Epithelial cell of proximal tubule (primary cell): ENCODE data around the gene CTNND2. TPM values are rescaled to one million over a fixed set of nuclear protein-coding genes. Genes with fewer than 3 reads are reported as not detected.

Experiments
- DNase-seq: peaks from one replicate; pipeline ENCODE4 v3.0.0-alpha.2; 2011; ENCODE audit warnings: low read depth
- H3K4me3 ChIP-seq: 2 replicates; pipeline ENCODE4 v1.5.1; 2011; ENCODE audit warnings: low read depth, mild to moderate bottlenecking, low read length
- total RNA-seq: library from RNA; depleted of rRNA; stranded (reverse); fragments of >200 nt; gene quantifications from 2 replicates; pipeline ENCODE4 v1.2.3, GENCODE V29; 2015
- TF ChIP-seq, protein P1 (sequence below): conservative IDR thresholded peaks from 2 replicates; pipeline ENCODE4 v1.5.1; 2012; ENCODE audit warnings: low read depth, mild to moderate bottlenecking, low read length

CTNND2 gene
- total RNA-seq, 1 donor from 2014 or later: 0.12 TPM

DNA sequence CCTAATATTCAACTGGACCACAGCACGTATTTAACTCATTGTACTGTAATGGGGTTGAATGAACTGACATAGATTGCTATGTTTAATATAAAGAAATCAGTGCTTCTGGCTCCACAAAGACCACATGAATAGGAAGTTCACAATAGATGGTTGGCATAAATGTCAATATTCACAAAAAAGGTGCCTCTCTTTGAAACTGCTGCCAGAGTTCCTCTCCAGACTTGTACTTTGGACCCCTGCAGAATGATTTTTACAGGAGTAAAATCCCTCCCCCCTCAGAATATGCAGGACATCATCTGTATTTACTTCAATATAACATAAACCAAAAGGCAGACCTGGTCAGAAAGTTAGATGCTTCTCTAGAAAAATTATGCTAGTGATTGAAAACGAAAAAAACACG lies 634.7 kb downstream of the CTNND2 start:
- H3K4me3 ChIP-seq: no peak overlapping the region
- TF ChIP-seq, protein P1, sequence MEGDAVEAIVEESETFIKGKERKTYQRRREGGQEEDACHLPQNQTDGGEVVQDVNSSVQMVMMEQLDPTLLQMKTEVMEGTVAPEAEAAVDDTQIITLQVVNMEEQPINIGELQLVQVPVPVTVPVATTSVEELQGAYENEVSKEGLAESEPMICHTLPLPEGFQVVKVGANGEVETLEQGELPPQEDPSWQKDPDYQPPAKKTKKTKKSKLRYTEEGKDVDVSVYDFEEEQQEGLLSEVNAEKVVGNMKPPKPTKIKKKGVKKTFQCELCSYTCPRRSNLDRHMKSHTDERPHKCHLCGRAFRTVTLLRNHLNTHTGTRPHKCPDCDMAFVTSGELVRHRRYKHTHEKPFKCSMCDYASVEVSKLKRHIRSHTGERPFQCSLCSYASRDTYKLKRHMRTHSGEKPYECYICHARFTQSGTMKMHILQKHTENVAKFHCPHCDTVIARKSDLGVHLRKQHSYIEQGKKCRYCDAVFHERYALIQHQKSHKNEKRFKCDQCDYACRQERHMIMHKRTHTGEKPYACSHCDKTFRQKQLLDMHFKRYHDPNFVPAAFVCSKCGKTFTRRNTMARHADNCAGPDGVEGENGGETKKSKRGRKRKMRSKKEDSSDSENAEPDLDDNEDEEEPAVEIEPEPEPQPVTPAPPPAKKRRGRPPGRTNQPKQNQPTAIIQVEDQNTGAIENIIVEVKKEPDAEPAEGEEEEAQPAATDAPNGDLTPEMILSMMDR: no peak
- DNase-seq: no peak

GRCh38 chr5:11268891-11269290 lies 635.4 kb downstream of the CTNND2 start:
- no peak for DNase-seq
- TF ChIP-seq, protein P1: no peak
- H3K4me3 ChIP-seq: no peak overlapping the region

DNA sequence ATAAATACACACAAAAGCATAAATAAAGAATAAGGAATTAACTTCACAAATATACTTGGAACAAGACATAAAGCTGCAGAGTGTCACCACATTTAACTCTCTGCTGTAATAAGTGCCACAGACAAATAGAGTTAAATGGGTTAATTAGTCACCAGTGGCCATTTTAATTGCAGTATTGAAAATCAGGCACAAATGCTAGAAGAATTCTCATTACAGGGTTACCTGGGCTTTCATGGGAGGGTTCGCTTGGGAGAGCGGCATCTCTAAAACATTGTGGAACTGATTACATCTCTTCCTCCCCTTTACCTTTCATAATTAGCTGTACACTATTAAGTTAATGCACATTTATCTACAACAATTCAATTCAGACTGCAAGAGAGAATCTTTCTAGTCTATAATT lies 637.9 kb downstream of the CTNND2 start:
- no peak overlapping the region for H3K4me3 ChIP-seq
- no peak for DNase-seq
- TF ChIP-seq, protein P1: no peak

GRCh38 chr5:11261241-11261640 lies 643.0 kb downstream of the CTNND2 start:
- no peak overlapping the region for H3K4me3 ChIP-seq
- no peak for DNase-seq
- TF ChIP-seq, protein P1: no peak

DNA sequence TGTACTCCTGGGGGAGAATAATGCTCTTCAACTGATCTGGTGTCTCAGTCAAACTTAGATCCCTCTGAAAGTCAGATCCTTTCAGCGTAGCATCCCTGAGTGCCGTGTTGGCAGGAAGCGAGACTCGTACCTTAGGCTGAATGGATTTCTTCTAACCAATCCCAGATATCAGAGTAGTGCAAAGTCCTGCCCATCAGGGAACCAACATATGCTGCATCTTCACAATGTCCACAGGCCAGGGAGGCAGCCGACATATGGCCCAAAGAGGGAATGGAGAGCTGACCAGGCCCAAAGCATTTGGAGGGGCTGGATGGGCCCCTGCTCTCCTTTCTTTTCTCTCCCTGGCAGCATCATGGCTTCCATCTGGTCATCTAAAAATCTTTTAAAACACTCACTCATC lies 646.2 kb downstream of the CTNND2 start:
- no peak overlapping the region for H3K4me3 ChIP-seq
- TF ChIP-seq, protein P1: no peak
- DNase-seq: no peak

DNA sequence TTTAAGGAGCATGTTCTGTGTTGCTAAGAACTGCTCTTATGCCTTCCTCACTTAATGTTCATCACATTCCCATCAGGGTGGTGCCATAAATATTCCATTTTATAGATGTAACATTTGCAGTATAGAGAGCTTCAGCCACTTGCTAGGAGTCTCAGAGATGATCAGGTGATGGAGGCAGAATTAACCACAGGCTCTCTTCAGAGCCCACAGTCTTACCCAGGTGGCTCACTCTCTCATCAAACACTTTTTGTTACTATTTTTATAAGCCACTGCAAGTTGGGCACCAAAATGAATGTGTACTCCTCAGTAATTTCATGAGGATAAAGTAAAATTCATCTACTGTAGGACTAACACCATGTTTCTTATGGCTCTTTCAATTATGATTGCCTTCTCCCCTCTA lies 651.7 kb downstream of the CTNND2 start:
- DNase-seq: no peak
- no peak overlapping the region for H3K4me3 ChIP-seq
- TF ChIP-seq, protein P1: no peak

DNA sequence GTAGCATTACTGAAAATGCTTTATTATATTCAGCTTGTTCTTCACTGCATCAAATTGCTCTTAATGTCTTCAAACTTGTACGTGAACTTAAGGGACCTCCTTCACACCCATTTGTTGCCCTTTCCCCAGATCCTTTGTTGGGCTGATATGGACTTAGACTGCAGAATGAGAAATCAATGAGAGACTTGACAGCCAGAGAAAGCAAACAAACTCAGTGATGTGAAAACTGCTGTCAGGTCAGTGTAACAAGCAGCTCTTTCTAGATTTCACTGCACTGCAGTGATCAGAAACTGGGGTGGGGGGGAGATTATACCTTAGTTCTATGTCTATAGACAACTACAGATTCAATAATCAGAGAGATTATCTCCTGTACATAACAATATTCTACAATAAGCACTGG lies 652.2 kb downstream of the CTNND2 start:
- DNase-seq: no peak
- TF ChIP-seq, protein P1: no peak

More for the DNA sequence above, 652.2 kb downstream of the CTNND2 start:
- no peak overlapping the region for H3K4me3 ChIP-seq
